BJ (cell line): Measurements from ENCODE around the gene FAM83D. TPM values are rescaled to one million over a fixed set of nuclear protein-coding genes. Genes with fewer than 3 reads are reported as not detected.

Experiments
- CTCF ChIA-PET: fragments of 350-600 bp; formaldehyde crosslinking; extraction: SDS; loops from one replicate; lab custom pipeline; 2021; ENCODE audit warnings: antibody characterized with exemption, inconsistent platforms; lab: Yijun Ruan, JAX
- POLR2A ChIA-PET: fragments of 300-600 bp; sonication (Branson Sonifier 250); formaldehyde crosslinking; extraction: SDS; loops from one replicate; lab custom pipeline; 2021; ENCODE audit warnings: antibody characterized with exemption; lab: Charles Lee
- DNase-seq: peaks from one replicate; pipeline ENCODE4 v3.0.0-alpha.2; 2011; ENCODE audit warnings: low read depth
- H3K27me3 ChIP-seq: 2 replicates; pipeline ENCODE4 v1.6.0; 2011; ENCODE audit warnings: low read length; ENCODE audit not compliant: control insufficient read depth, insufficient read depth
- H3K36me3 ChIP-seq: 2 replicates; pipeline ENCODE4 v1.5.1; 2011; ENCODE audit warnings: low read length; ENCODE audit not compliant: control insufficient read depth, insufficient read depth
- H3K4me3 ChIP-seq: 2 replicates; pipeline ENCODE4 v1.5.1; 2011; ENCODE audit warnings: low read depth, mild to moderate bottlenecking, control low read depth, low read length
- CTCF ChIP-seq: IDR thresholded peaks from 2 replicates; pipeline ENCODE4 v1.5.1; 2011; ENCODE audit warnings: low read depth, mild to moderate bottlenecking, control low read depth, inconsistent platforms, low read length, moderate library complexity; ENCODE audit not compliant: insufficient read depth
- polyA plus RNA-seq: library from polyadenylated mRNA; depleted of rRNA; stranded (reverse); fragments of >200 nt; gene quantifications from 2 replicates; pipeline ENCODE4 v1.2.3, GENCODE V29; 2011

Gene FAM83D
- polyA plus RNA-seq, 1 experiment: 40.1 TPM

GRCh38 chr20:38885357-38885756, 40.9 kb upstream of the FAM83D start:
- no peaks in the 10 kb centered on the region for H3K36me3 ChIP-seq
- ChIA-PET POLR2A (no interaction called here), CTCF (interaction anchor here (4.0 kb wide), 1 partner anchor 9 kb away, joined by 25 read pairs; no protein-coding TSS in a partner anchor)

GRCh38 chr20:38888059-38888831, 38.0 kb upstream of the FAM83D start:
- Histone ChIP-seq H3K4me3 (no peak overlapping the region), H3K36me3 (no peaks in the 10 kb centered on the region), H3K27me3 (peaks cover 12% of the 10 kb centered on the region; the same call in 1 of the 2 replicates)
- no peak for TF ChIP-seq CTCF
- ChIA-PET POLR2A (no interaction called here), CTCF (no interaction called here)
- DNase-seq: no peak

More at GRCh38 chr20:38885357-38885756, 40.9 kb upstream of the FAM83D start:
- Histone ChIP-seq H3K4me3 (no peak overlapping the region), H3K27me3 (0 out of 2 replicates have a peak, but pooled peaks cover 1% of the 10 kb centered on the region)
- DNase-seq: no peak
- TF ChIP-seq CTCF: no peak

GRCh38 chr20:38889050-38889449, 37.2 kb upstream of the FAM83D start:
- Histone ChIP-seq H3K4me3 (no peak overlapping the region), H3K27me3 (peaks cover 17% of the 10 kb centered on the region), H3K36me3 (no peaks in the 10 kb centered on the region)
- POLR2A ChIA-PET: interaction anchor here (0.5 kb wide), 1 partner anchor 72 kb away, joined by 3 read pairs; no protein-coding TSS in a partner anchor
- TF ChIP-seq CTCF: no peak
- DNase-seq: no peak
- CTCF ChIA-PET: no interaction called here

GRCh38 chr20:38889792-38890496, 36.3 kb upstream of the FAM83D start:
- Histone ChIP-seq H3K36me3 (no peaks in the 10 kb centered on the region), H3K4me3 (no peak overlapping the region), H3K27me3 (peaks cover 18% of the 10 kb centered on the region)
- no peak for DNase-seq
- ChIA-PET POLR2A (no interaction called here), CTCF (no interaction called here)
- TF ChIP-seq CTCF: no peak

GRCh38 chr20:38890497-38890818, 35.8 kb upstream of the FAM83D start:
- no peak for TF ChIP-seq CTCF
- CTCF ChIA-PET: interaction anchor here (1.0 kb wide), 1 partner anchor 158 kb away, joined by 3 read pairs; no protein-coding TSS in a partner anchor
- H3K27me3 ChIP-seq: peaks cover 20% of the 10 kb centered on the region
- no peaks in the 10 kb centered on the region for H3K36me3 ChIP-seq
- no peak for DNase-seq
- POLR2A ChIA-PET: no interaction called here
- no peak overlapping the region for H3K4me3 ChIP-seq
